NCI-H82 (cell line): ENCODE measurements around the gene UBALD2.
"Not testable (repeated sequence)": the region's sequence is repeated elsewhere in the genome, so short reads cannot be mapped to it uniquely, and the experiment has no call there.

Source experiments
- DNase-seq: peaks from one replicate; lab custom pipeline; 2025; lab: John Stamatoyannopoulos, UW

The UBALD2 gene

DNA sequence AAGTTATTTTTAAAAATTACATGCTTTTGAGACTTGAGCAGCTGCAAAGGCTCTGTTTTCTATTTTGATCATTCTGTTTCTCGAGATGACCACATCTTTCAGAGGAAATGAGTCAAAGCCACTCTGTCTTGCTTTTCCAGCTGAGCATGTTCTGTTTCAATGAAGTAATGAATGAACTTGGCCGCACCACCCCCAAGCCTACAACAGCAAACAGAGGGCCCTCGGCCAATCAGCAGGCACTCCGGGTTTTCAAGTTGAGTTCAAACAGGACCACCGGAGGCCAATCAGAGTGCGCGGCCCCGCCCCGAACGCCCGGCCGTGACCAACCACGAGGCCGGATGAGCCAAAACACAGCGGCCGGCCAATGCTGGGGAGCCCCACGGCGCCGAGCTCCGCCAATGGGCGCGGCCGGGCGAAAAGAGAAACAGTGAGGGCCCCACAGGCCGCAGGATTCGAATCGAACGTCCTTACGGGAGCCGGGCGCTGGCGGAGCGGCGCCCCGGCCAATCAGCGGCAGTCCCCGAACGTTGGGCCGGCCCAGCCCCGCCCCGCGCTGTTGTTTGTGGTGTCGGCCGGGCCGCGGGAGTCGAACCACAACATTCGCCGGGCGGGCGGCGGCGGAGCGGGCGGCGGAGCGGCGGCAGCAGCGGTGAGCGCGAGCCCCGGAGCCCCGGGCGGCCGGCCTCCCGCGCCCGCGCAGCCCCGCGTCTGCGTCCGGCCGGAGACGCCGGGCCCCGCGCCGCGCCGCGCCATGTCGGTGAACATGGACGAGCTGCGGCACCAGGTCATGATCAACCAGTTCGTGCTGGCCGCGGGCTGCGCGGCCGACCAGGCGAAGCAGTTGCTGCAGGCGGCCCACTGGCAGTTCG is at the start of gene UBALD2:
Gene UBALD2, plus strand, starts transcription at position 594 of the 869 bp plus-strand sequence. Its CDS starts 158 bp downstream, at position 752.
- DNase-seq: peak; percentile 99

DNA sequence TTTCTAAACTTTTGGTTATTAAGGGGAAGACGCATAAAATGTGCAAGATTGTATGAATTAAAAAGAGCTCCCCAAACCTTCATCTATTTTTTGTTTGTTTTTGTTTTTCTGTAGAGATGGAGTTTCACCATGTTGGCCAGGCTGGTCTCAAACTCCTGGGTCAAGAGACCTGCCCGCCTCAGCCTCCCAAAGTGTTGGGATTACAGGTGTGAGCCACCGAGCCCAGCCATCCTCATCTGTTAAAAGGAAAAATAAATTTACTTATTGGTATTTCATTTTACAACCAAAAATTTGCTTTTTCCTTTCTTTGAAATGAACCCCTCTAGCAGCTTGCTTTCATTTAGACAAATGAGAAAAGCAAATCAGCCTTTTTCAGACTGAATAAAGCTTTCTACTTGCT is 48.1 kb upstream of the UBALD2 start:
- DNase-seq: no peak

GRCh38 chr17:76219670-76220383 is 45.3 kb upstream of the UBALD2 start:
- DNase-seq: no peak

- DNase-seq: no peak
Measured at GRCh38 chr17:76223802-76224201, 41.3 kb upstream of the UBALD2 start.

GRCh38 chr17:76225373-76226086 is 39.6 kb upstream of the UBALD2 start:
- not testable (repeated sequence) for DNase-seq

GRCh38 chr17:76226749-76227148 is 38.4 kb upstream of the UBALD2 start:
- not testable (repeated sequence) for DNase-seq

DNA sequence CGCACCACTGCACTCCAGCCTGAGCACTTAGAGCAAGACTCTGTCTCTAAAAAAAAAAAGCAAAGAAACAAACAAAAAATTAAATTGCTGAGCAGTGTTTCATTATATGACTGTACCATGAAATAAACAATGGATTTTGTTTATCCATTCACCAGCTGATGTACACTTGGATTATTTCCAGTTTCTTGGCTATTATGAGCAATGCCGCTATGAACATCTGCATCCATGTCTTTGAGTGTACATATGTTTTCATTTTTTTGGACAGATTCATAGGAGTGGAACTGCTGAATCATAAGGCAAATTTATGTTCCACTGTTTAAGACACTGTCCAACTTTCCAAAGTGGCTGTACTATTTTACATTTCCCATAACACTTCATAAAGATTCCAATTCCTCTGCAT is 32.8 kb upstream of the UBALD2 start:
- no peak for DNase-seq

GRCh38 chr17:76233588-76234353 is 31.4 kb upstream of the UBALD2 start:
- DNase-seq: peak; percentile 32

GRCh38 chr17:76234354-76234679 is 30.8 kb upstream of the UBALD2 start:
- no peak for DNase-seq

GRCh38 chr17:76235883-76236282 is 29.3 kb upstream of the UBALD2 start:
- no peak for DNase-seq

GRCh38 chr17:76236603-76237002 is 28.5 kb upstream of the UBALD2 start:
- no peak for DNase-seq

GRCh38 chr17:76237859-76238313 is 27.3 kb upstream of the UBALD2 start:
- DNase-seq: no peak

DNA sequence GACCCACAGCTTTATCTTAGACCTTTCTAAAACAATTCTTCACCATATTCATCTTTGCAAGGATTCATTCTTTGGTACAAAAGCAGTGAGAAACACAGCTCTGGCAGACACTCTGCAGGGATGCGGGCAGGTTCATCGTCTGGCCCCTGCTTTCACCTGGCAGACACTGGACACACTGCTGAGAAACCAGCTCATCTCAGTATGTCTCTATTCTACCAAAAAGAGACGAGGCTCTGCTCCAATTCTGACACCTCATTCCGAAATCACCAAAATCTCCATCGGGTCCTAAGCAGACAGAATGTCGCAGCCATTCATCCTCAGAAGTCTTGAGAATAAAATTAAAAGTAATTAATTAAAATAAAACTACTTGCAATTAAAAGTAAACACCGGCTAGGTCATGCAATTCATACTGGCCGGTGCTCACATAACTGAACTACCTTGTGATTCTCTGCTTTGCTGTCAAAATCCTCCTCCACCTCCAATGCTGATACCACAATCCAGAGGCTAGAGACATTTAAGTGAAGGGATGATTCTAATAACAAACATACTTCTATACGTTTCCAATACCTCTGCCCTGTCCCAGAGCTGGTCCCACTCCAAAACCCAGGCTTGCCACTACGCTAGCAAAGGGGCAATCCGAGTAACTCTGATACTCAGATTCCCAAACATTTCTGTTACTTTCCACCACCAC is 26.2 kb upstream of the UBALD2 start:
- DNase-seq: no peak

DNA sequence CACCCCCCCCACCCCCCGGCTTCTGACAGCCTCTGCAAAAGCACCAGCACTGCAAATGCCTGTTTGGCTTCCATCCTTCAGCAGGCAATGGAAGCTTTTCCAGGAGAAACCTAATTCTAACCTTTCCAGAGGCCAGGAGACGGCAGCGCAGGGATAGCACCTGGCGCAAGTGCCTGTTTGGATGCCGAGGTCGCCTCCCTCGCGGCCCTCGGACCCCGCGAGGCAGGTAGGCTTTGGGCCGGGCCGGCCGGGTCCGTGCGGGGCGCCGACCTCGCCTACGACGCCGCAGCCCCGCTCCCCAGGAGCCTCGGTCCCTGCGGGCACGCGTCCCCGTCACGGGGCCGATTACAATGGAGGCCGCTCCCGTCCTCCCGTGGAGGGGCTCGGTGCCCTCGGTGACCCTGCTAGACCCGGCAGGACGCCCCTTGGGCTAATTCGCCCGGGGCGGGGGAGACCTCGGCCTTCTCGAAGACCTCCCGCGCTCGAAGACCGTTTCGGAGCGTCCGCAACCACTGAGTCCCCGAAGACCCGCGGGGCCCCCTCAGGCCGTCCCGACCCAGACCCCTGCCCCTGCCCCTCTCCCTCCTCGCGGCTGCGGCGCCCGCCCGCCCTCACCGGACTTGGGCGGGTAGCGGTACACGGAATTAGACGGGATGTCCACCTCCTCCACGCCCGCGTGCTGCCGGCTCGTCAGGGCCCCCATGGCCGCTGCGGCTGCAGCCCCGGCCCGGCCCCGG is 25.4 kb upstream of the UBALD2 start:
- DNase-seq: no peak

GRCh38 chr17:76240461-76241203 is 24.5 kb upstream of the UBALD2 start, which contains the start of gene RNF157:
Gene RNF157, minus strand, starts transcription at chr17:76240493. Its CDS starts 253 bp downstream, at chr17:76240240.
- DNase-seq: peak; percentile 79

- no peak for DNase-seq
Measured at GRCh38 chr17:76241204-76241538, 24.0 kb upstream of the UBALD2 start.

DNA sequence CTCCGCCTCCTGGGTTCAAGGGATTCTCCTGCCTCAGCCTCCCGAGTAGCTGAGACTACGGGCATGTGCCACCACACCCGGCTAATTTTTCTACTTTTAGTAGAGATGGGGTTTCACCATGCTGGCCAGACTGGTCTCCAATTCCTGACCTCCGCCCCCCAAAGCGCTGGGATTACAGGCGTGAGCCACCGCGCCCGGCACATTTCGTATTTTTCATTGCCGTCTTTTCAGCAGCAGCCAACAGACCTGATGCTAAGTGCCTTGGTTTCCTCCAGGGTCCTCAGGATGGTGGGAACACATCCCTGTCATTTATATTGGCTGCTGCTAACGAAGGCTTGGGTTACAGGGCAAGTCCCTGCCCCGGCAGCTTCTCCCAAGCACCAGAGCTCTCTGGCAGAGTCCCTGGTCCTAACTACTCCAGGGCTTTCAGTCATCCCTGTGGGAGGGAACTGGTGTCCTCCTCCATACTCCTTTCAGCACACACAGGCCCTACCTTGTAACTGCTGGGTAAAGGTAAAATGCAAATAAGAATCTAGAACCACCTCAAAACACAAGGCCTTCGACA is 23.4 kb upstream of the UBALD2 start:
- no peak for DNase-seq

- no peak for DNase-seq
Measured at GRCh38 chr17:76243826-76244679, 21.1 kb upstream of the UBALD2 start.
